ENCODE results near the gene CYP19A1.

- TF ChIP-seq CTCF (IDR thresholded peaks at IDR 0.05) (no peak), POLR2A (IDR thresholded peaks at IDR 0.05) (no peak)
Observed at GRCh38 chr15:51355096-51355495, 16.7 kb upstream of the CYP19A1 start.
